Panc1 (cell line): Measurements from ENCODE around the gene PKN3.

Experiments used
- REST ChIP-seq, 2 experiments: IDR thresholded peaks; 2 replicates each; pipeline ENCODE4 v1.6.1; 2011 to 2012; ENCODE audit warnings: low read depth in 2 of 2, control low read depth in 1 of 2, low read length in 1 of 2, mild to moderate bottlenecking in 1 of 2, moderate library complexity in 1 of 2; ENCODE audit not compliant: insufficient read depth in 1 of 2
- TF ChIP-seq, protein P1 (sequence below): fragments of 450-650 bp; IDR thresholded peaks from 2 replicates; pipeline ENCODE4 v1.5.1; 2017; ENCODE audit warnings: mild to moderate bottlenecking

GRCh38 chr9:128718475-128718874 lies 16.2 kb downstream of the PKN3 start:
- TF ChIP-seq, protein P1, sequence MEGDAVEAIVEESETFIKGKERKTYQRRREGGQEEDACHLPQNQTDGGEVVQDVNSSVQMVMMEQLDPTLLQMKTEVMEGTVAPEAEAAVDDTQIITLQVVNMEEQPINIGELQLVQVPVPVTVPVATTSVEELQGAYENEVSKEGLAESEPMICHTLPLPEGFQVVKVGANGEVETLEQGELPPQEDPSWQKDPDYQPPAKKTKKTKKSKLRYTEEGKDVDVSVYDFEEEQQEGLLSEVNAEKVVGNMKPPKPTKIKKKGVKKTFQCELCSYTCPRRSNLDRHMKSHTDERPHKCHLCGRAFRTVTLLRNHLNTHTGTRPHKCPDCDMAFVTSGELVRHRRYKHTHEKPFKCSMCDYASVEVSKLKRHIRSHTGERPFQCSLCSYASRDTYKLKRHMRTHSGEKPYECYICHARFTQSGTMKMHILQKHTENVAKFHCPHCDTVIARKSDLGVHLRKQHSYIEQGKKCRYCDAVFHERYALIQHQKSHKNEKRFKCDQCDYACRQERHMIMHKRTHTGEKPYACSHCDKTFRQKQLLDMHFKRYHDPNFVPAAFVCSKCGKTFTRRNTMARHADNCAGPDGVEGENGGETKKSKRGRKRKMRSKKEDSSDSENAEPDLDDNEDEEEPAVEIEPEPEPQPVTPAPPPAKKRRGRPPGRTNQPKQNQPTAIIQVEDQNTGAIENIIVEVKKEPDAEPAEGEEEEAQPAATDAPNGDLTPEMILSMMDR: no peak
- no peak for TF ChIP-seq REST (IDR thresholded peaks at IDR 0.05; ENCODE audit: insufficient read depth in 1 of 2, low read depth in 2 of 2, low read length in 1 of 2)
